Spleen (tissue), 11 donors: ENCODE measurements around the gene KAT6B. TPM values are rescaled to one million over a fixed set of nuclear protein-coding genes. Genes with fewer than 3 reads are reported as not detected.

Experiments used
- DNase-seq: peaks from one replicate; pipeline ENCODE4 v3.0.0-alpha.2; 2020
- H3K27ac ChIP-seq, 8 donors: fragments of 200-600 bp; sonication (generic) in 7 of 8; 1 replicate in 4 of 8; 2 replicates in 4 of 8; pipeline versions ENCODE4 v1.5.0 to v1.8.0; 2016 to 2021; ENCODE audit warnings: inconsistent platforms in 4 of 8, mild to moderate bottlenecking in 4 of 8, moderate library complexity in 1 of 8
- H3K27me3 ChIP-seq, 7 donors: fragments of 200-600 bp; sonication (generic) in 6 of 7; replicated peaks in 1 of 7; 1 replicate in 4 of 7; 2 replicates in 3 of 7; pipeline versions ENCODE4 v1.5.0 to v1.8.0; 2016 to 2021; ENCODE audit warnings: inconsistent platforms in 3 of 7, mild to moderate bottlenecking in 1 of 7
- H3K36me3 ChIP-seq, 6 donors: fragments of 200-600 bp; sonication (generic) in 5 of 6; 1 replicate in 4 of 6; 2 replicates in 2 of 6; pipeline versions ENCODE4 v1.5.0 to v1.8.0; 2016 to 2021; ENCODE audit warnings: inconsistent platforms in 2 of 6
- H3K4me1 ChIP-seq, 6 donors: fragments of 200-600 bp; sonication (generic) in 5 of 6; 1 replicate in 3 of 6; 2 replicates in 3 of 6; pipeline versions ENCODE4 v1.5.0 to v1.8.0; 2016 to 2021; ENCODE audit warnings: inconsistent platforms in 3 of 6
- H3K4me3 ChIP-seq, 8 donors: fragments of 200-600 bp; sonication (generic) in 7 of 8; 1 replicate in 4 of 8; 2 replicates in 4 of 8; pipeline versions ENCODE4 v1.5.0 to v1.8.0; 2016 to 2021; ENCODE audit warnings: inconsistent platforms in 4 of 8, mild to moderate bottlenecking in 4 of 8, moderate library complexity in 2 of 8
- H3K9me3 ChIP-seq, 8 donors: fragments of 200-600 bp; sonication (generic) in 7 of 8; 1 replicate in 4 of 8; 2 replicates in 4 of 8; pipeline versions ENCODE4 v1.5.0 to v1.8.0; 2016 to 2021; ENCODE audit warnings: inconsistent platforms in 4 of 8
- CTCF ChIP-seq, 11 experiments: fragments of 200-600 bp in 7 of 11; fragments of 450-650 bp in 4 of 11; sonication (generic) in 4 of 11; IDR thresholded peaks in 8 of 11; conservative IDR thresholded peaks in 3 of 11; 1 replicate in 7 of 11; 2 replicates in 4 of 11; pipeline versions ENCODE4 v1.4.0 to v1.8.0; 2016 to 2021; ENCODE audit warnings: antibody characterized with exemption in 11 of 11, inconsistent platforms in 4 of 11, mild to moderate bottlenecking in 1 of 11
- POLR2A ChIP-seq, 3 donors: fragments of 450-650 bp; IDR thresholded peaks; one replicate each; pipeline ENCODE4 v1.5.1; 2017; ENCODE audit warnings: antibody characterized with exemption in 3 of 3, mild to moderate bottlenecking in 1 of 3
- POLR2AphosphoS5 ChIP-seq, 3 donors: sonication (generic); formaldehyde crosslinking; IDR thresholded peaks; one replicate each; pipeline ENCODE4 v1.5.1; 2017; ENCODE audit warnings: antibody characterized with exemption in 3 of 3
- WGBS, 5 donors: extraction: QIAGEN DNeasy Blood & Tissue Kit in 3 of 5; methylation state at CpG; one replicate each; pipeline versions ENCODE4 v1.1.5 to v1.1.7; 2013 to 2018; 5-methylcytosine and 5-hydroxymethylcytosine counted together
- intact Hi-C: fragments of 100-400 bp; cut with DNase I; formaldehyde crosslinking; loops from one replicate; pipeline ENCODE4 v1.15.0; 2023; ENCODE audit warnings: low total_unique reads
- polyA plus RNA-seq, 3 donors: library from polyadenylated mRNA; stranded (reverse); fragments of 200-250 nt; gene quantifications; one replicate each; pipeline ENCODE4 v1.2.1, GENCODE V29; 2013
- total RNA-seq, 7 donors: library from RNA; depleted of rRNA in 3 of 7; stranded (reverse); fragments of >200 nt in 3 of 7; fragmentation: NEBNext Ultra II Directional in 4 of 7; extraction: Animal tissue kit (Norgen Biotek cat#: 25700) in 4 of 7; gene quantifications; one replicate each; pipeline versions ENCODE4 v1.1.0 to v1.2.1, GENCODE V29; 2016 to 2021
- donor health status: healthy with polysubstance abuse.
- donor health status: DM: no; HTN: no; CAD: no; lungs with moderate emphysema.
- donor health status: DM: no; HTN: no; CAD: no.
- donor health status: Bipolar disorder and iron deficiency.
- donor health status: healthy.
- donor health status: DM: no; HTN: no; CAD: no.
- donor health status: DM: yes; HTN: yes; CAD: no.

Gene KAT6B
- total and polyA plus RNA-seq, 10 donors, result 2.9 to 61.0 (median 46.0) TPM

DNA sequence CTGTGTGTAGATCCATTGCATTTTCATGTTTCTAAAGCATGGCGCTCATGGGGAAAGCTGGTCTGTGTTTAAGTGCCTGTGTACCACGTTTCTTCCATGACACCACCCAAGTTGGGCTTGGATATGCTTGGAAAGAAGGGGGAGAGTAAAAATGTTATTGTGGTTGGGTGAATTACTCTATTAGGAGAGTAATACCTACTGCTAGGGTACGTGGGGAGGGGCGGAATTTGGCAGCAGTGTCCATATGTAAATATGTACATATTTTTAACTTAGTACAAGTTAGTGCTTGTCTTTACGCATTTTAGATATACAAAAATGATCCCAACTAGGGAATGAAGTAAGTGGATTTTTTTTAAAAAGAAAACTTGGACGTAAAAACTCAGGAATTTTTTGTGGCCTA, 242.1 kb downstream of the KAT6B start:
- intact Hi-C loops, result no loop called here
- peak; percentile 4 for DNase-seq
- TF ChIP-seq POLR2AphosphoS5 (IDR thresholded peaks at IDR 0.05) (no peak), POLR2A (IDR thresholded peaks at IDR 0.05) (no peak), CTCF (IDR thresholded peaks at IDR 0.05 in 8 of 11, conservative IDR thresholded peaks at IDR 0.05 in 3 of 11) (no peak)

GRCh38 chr10:75070476-75070875, 244.1 kb downstream of the KAT6B start:
- TF ChIP-seq POLR2A (IDR thresholded peaks at IDR 0.05), result no peak
- no peak for TF ChIP-seq POLR2AphosphoS5 (IDR thresholded peaks at IDR 0.05)
- no peak for TF ChIP-seq CTCF (IDR thresholded peaks at IDR 0.05 in 8 of 11, conservative IDR thresholded peaks at IDR 0.05 in 3 of 11)
- no peak overlapping the region for H3K27ac ChIP-seq
- H3K36me3 ChIP-seq, result no peaks in the 10 kb centered on the region
- no peak overlapping the region for H3K4me3 ChIP-seq
- H3K9me3 ChIP-seq, result no peaks in the 10 kb centered on the region
- 71 to 88% (median 84%) methylated on average over 11 of the region's 11 CpGs for WGBS, 5 donors
- intact Hi-C loops, result no loop called here
- H3K4me1 ChIP-seq, result peaks cover 0 to 4% (median 0%) of the 10 kb centered on the region in 6 donors
- DNase-seq, result peak; percentile 41
- H3K27me3 ChIP-seq, result no peaks in the 10 kb centered on the region

More for the DNA sequence above, 242.1 kb downstream of the KAT6B start:
- H3K36me3 ChIP-seq, result no peaks in the 10 kb centered on the region
- no peak overlapping the region for H3K4me3 ChIP-seq
- no peaks in the 10 kb centered on the region for H3K27me3 ChIP-seq
- 77 to 96% (median 82%) methylated on average over 6 of the region's 6 CpGs for WGBS, 5 donors
- H3K4me1 ChIP-seq, result no peaks in the 10 kb centered on the region
- no peak overlapping the region for H3K27ac ChIP-seq
- H3K9me3 ChIP-seq, result no peaks in the 10 kb centered on the region

DNA sequence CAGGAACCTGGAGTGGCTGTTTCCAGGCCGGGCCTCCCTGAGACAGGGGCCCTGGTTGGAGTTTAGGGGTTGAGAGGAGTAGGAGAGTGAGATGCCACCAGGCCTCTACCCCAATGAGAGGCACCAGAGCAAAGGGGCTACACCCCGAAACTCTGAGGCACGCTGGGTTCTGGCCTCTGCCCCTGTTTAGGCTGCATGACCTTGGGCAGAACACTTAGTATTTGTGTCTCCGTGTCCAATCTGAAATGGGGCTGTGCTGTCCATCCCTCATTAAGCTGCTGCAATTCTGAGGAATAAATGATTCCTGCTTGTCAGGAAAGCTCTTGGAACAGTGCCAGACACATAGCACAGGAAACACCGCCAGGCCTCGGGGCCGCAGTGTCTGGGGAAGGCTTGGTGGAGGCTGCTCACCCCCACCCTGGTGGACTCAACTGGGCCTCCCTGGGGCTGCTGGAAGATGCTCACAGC, 244.6 kb downstream of the KAT6B start:
- peaks cover 0 to 4% (median 0%) of the 10 kb centered on the region in 6 donors for H3K4me1 ChIP-seq
- H3K4me3 ChIP-seq, result no peak overlapping the region
- H3K27ac ChIP-seq, result no peak overlapping the region
- DNase-seq, result no peak
- no peak for TF ChIP-seq POLR2AphosphoS5 (IDR thresholded peaks at IDR 0.05)
- no peak for TF ChIP-seq POLR2A (IDR thresholded peaks at IDR 0.05)
- no peak for TF ChIP-seq CTCF (IDR thresholded peaks at IDR 0.05 in 8 of 11, conservative IDR thresholded peaks at IDR 0.05 in 3 of 11)
- no peaks in the 10 kb centered on the region for H3K36me3 ChIP-seq
- intact Hi-C loops, result no loop called here
- 48 to 92% (median 68%) methylated on average over 5 to 7 of the region's 7 CpGs for WGBS, 5 donors
- no peaks in the 10 kb centered on the region for H3K9me3 ChIP-seq
- no peaks in the 10 kb centered on the region for H3K27me3 ChIP-seq

DNA sequence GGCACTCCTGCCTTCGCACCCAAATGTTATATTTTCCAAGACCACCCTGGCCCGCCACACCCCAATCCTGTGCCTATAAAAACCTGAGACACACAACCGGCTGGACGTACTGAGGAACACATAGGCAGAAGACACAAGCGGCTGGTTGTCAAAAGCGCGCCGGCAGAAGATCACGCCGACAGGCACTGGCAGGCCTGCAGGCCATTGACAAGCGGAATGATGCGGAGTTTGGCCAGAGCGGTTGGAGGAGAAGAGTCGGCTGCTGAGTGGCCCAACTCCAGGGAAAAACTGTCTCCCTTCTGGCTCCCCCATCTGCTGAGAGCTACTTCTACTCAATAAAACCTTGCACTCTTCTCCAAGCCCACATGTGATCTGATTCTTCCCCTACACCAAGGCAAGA, 245.4 kb downstream of the KAT6B start:
- Histone ChIP-seq H3K27me3 (no peaks in the 10 kb centered on the region), H3K36me3 (no peaks in the 10 kb centered on the region), H3K9me3 (no peaks in the 10 kb centered on the region), H3K4me3 (no peak overlapping the region), H3K27ac (no peak overlapping the region), H3K4me1 (peaks cover 0 to 4% (median 0%) of the 10 kb centered on the region in 6 donors)
- 94 to 97% (median 96%) methylated on average over 14 of the region's 14 CpGs for WGBS, 5 donors
- intact Hi-C loops, result no loop called here
- no peak for DNase-seq
- TF ChIP-seq CTCF (IDR thresholded peaks at IDR 0.05 in 8 of 11, conservative IDR thresholded peaks at IDR 0.05 in 3 of 11), result no peak
- no peak for TF ChIP-seq POLR2A (IDR thresholded peaks at IDR 0.05)
- TF ChIP-seq POLR2AphosphoS5 (IDR thresholded peaks at IDR 0.05), result no peak
